GM10266 (cell line): ENCODE results near the gene PPY.
"Not testable (repeated sequence)": the region's sequence is repeated elsewhere in the genome, so short reads cannot be mapped to it uniquely, and the experiment has no call there.

ENCODE experiments used
- DNase-seq: peaks from one replicate; pipeline ENCODE4 v3.0.0; 2012; ENCODE audit errors: extremely low spot score
- CTCF ChIP-seq: IDR thresholded peaks from 2 replicates; pipeline ENCODE4 v1.5.1; 2012; ENCODE audit warnings: mild to moderate bottlenecking, low read depth; ENCODE audit not compliant: control insufficient read depth, insufficient read depth; ENCODE audit errors: missing control alignments

Gene PPY

GRCh38 chr17:43974382-43975266 lies 32.3 kb upstream of the PPY start:
- DNase-seq, result no peak
- no peak for TF ChIP-seq CTCF

- DNase-seq, result not testable (repeated sequence)
Measured at GRCh38 chr17:43972444-43973212, 30.4 kb upstream of the PPY start.

- DNase-seq, result not testable (repeated sequence)
Measured at GRCh38 chr17:43971436-43971835, 29.2 kb upstream of the PPY start.

GRCh38 chr17:43970366-43970765 lies 28.1 kb upstream of the PPY start:
- no peak for TF ChIP-seq CTCF
- DNase-seq, result no peak

- no peak for TF ChIP-seq CTCF
- no peak for DNase-seq
Measured at GRCh38 chr17:43967251-43967875, 25.1 kb upstream of the PPY start.

GRCh38 chr17:43966276-43966675 lies 24.0 kb upstream of the PPY start:
- no peak for DNase-seq
- no peak for TF ChIP-seq CTCF

- TF ChIP-seq CTCF, result no peak
- DNase-seq, result no peak
Measured at GRCh38 chr17:43962479-43962878, 20.2 kb upstream of the PPY start.

GRCh38 chr17:43961954-43962353 lies 19.7 kb upstream of the PPY start:
- no peak for TF ChIP-seq CTCF

GRCh38 chr17:43961292-43961691 lies 19.0 kb upstream of the PPY start:
- DNase-seq, result not testable (repeated sequence)

More at GRCh38 chr17:43961954-43962353, 19.7 kb upstream of the PPY start:
- no peak for DNase-seq
